ENCODE measurements around the gene HLA-DOA.

HLA-DOA gene

GRCh38 chr6:32982702-32983492, 26.5 kb downstream of the HLA-DOA start:
- in situ Hi-C loops (cut with HindIII; ENCODE audit: low pct_ligation_motif_present, low pct_unique_long_range_greater_than_20kb, low sequenced_read_pairs) = no loop called here
- no peak for DNase-seq

GRCh38 chr6:32982084-32982701, 27.2 kb downstream of the HLA-DOA start:
- DNase-seq = no peak
- in situ Hi-C loops (cut with HindIII; ENCODE audit: low pct_ligation_motif_present, low pct_unique_long_range_greater_than_20kb, low sequenced_read_pairs) = no loop called here

- in situ Hi-C loops (cut with HindIII; ENCODE audit: low pct_ligation_motif_present, low pct_unique_long_range_greater_than_20kb, low sequenced_read_pairs) = no loop called here
- no peak for DNase-seq
Observed at GRCh38 chr6:32980488-32981038, 28.8 kb downstream of the HLA-DOA start.

- in situ Hi-C loops (cut with HindIII; ENCODE audit: low pct_ligation_motif_present, low pct_unique_long_range_greater_than_20kb, low sequenced_read_pairs) = no loop called here
- no peak for DNase-seq
Observed at GRCh38 chr6:32979720-32980487, 29.5 kb downstream of the HLA-DOA start.

GRCh38 chr6:32977953-32978324, 31.5 kb downstream of the HLA-DOA start:
- in situ Hi-C loops (cut with HindIII; ENCODE audit: low pct_ligation_motif_present, low pct_unique_long_range_greater_than_20kb, low sequenced_read_pairs) = no loop called here
- DNase-seq = no peak

GRCh38 chr6:32977272-32977952, 32.0 kb downstream of the HLA-DOA start:
- in situ Hi-C loops (cut with HindIII; ENCODE audit: low pct_ligation_motif_present, low pct_unique_long_range_greater_than_20kb, low sequenced_read_pairs) = no loop called here
- DNase-seq = no peak

GRCh38 chr6:32976334-32977069, 32.9 kb downstream of the HLA-DOA start:
- in situ Hi-C loops (cut with HindIII; ENCODE audit: low pct_ligation_motif_present, low pct_unique_long_range_greater_than_20kb, low sequenced_read_pairs) = no loop called here
- DNase-seq = no peak

- DNase-seq = no peak
- in situ Hi-C loops (cut with HindIII; ENCODE audit: low pct_ligation_motif_present, low pct_unique_long_range_greater_than_20kb, low sequenced_read_pairs) = no loop called here
Observed at GRCh38 chr6:32975886-32976285, 33.5 kb downstream of the HLA-DOA start.

GRCh38 chr6:32974541-32975308, 34.7 kb downstream of the HLA-DOA start:
- in situ Hi-C loops (cut with HindIII; ENCODE audit: low pct_ligation_motif_present, low pct_unique_long_range_greater_than_20kb, low sequenced_read_pairs) = no loop called here
- DNase-seq = no peak

GRCh38 chr6:32974016-32974333, 35.4 kb downstream of the HLA-DOA start:
- in situ Hi-C loops (cut with HindIII; ENCODE audit: low pct_ligation_motif_present, low pct_unique_long_range_greater_than_20kb, low sequenced_read_pairs) = no loop called here
- peak; percentile 39 for DNase-seq

- peak; percentile 23 for DNase-seq
- in situ Hi-C loops (cut with HindIII; ENCODE audit: low pct_ligation_motif_present, low pct_unique_long_range_greater_than_20kb, low sequenced_read_pairs) = no loop called here
Observed at GRCh38 chr6:32973144-32974015, 36.0 kb downstream of the HLA-DOA start.

- DNase-seq = no peak
- in situ Hi-C loops (cut with HindIII; ENCODE audit: low pct_ligation_motif_present, low pct_unique_long_range_greater_than_20kb, low sequenced_read_pairs) = no loop called here
Observed at GRCh38 chr6:32972353-32973143, 36.8 kb downstream of the HLA-DOA start.

GRCh38 chr6:32971581-32972352, 37.6 kb downstream of the HLA-DOA start:
- in situ Hi-C loops (cut with HindIII; ENCODE audit: low pct_ligation_motif_present, low pct_unique_long_range_greater_than_20kb, low sequenced_read_pairs) = no loop called here
- peak; percentile 99 for DNase-seq

GRCh38 chr6:32971242-32971580, 38.2 kb downstream of the HLA-DOA start:
- no peak for DNase-seq
- in situ Hi-C loops (cut with HindIII; ENCODE audit: low pct_ligation_motif_present, low pct_unique_long_range_greater_than_20kb, low sequenced_read_pairs) = no loop called here

GRCh38 chr6:32970413-32971241, 38.8 kb downstream of the HLA-DOA start:
- DNase-seq = peak; percentile 76
- in situ Hi-C loops (cut with HindIII; ENCODE audit: low pct_ligation_motif_present, low pct_unique_long_range_greater_than_20kb, low sequenced_read_pairs) = no loop called here

Measured in ACHN (cell line).